ENCODE results near the gene HPSE2. TPM values are rescaled to one million over a fixed set of nuclear protein-coding genes. Genes with fewer than 3 reads are reported as not detected.

Gene HPSE2
- total and polyA plus RNA-seq, 2 experiments from 2014 or later, result 0.10 to 0.24 TPM

DNA sequence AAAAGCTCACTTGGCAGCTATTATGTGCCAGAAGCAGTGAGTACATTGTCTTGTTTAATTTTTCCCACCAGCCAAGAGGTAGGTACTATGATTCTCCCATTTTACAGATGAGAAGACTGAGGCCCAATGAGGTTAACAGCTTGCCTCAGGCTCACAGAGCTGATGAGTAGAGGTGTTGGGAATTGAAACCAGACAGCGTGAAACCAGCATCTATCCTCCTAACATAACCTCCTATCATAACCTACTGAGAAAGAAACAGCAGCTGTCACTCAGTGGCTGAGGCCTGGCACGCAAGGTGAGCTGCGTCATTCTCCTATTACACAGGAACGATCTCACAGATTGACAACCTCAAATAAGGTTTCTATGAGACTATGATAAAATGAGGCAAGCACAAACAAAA, 826.9 kb downstream of the HPSE2 start:
- peaks cover 1% of the 10 kb centered on the region for H3K27me3 Mint-ChIP-seq (ENCODE audit: insufficient read depth, low read depth, poor library complexity)
- DNase-seq (ENCODE audit: low spot score) (no peak), ATAC-seq (no peak)
- H3K27ac Mint-ChIP-seq, result no peak overlapping the region
- H3K4me2 ChIP-seq, result no peak overlapping the region
- H3K4me1 ChIP-seq (ENCODE audit: insufficient read depth), result no peaks in the 10 kb centered on the region
- H3K27me3 ChIP-seq (ENCODE audit: insufficient read depth), result no peaks in the 10 kb centered on the region
- H3K4me3 Mint-ChIP-seq, result no peak overlapping the region
- H2AFZ ChIP-seq, result no peak overlapping the region
- H3K9me3 Mint-ChIP-seq, result no peaks in the 10 kb centered on the region
- peaks cover 4% of the 10 kb centered on the region; the same call in 1 of the 3 replicates for H3K4me1 Mint-ChIP-seq
- H3K36me3 ChIP-seq (ENCODE audit: insufficient read depth), result no peaks in the 10 kb centered on the region
- H3K27ac ChIP-seq (ENCODE audit: low read depth), result no peak overlapping the region
- H3F3A ChIP-seq (replicated peaks; ENCODE audit: low read depth), result no peaks in the 10 kb centered on the region
- no peaks in the 10 kb centered on the region for H3K9me2 ChIP-seq (ENCODE audit: insufficient read depth)
- no peak overlapping the region for H3K4me3 ChIP-seq
- H3K79me2 ChIP-seq (replicated peaks; ENCODE audit: insufficient read depth), result no peaks in the 10 kb centered on the region
- TF ChIP-seq NANOG (IDR thresholded peaks at IDR 0.05; ENCODE audit: borderline replicate concordance) (no peak), ETS1 (IDR thresholded peaks at IDR 0.05) (no peak), ZNF114 (CRISPR knock-in tag; IDR thresholded peaks at IDR 0.05) (no peak), ZNF462 (CRISPR knock-in tag; IDR thresholded peaks at IDR 0.05) (no peak), EZH2 (IDR thresholded peaks at IDR 0.05; ENCODE audit: low read depth, unreplicated experiment) (no peak), STAT1 (IDR thresholded peaks at IDR 0.05; ENCODE audit: unreplicated experiment) (no peak), POLR2AphosphoS5 (IDR thresholded peaks at IDR 0.05; ENCODE audit: low read depth) (no peak), CTCF (conservative IDR thresholded peaks at IDR 0.05; ENCODE audit: low read depth in 2 of 2) (no peak), JUNB (IDR thresholded peaks at IDR 0.05; ENCODE audit: unreplicated experiment) (no peak), CREB1 (CRISPR knock-in tag; IDR thresholded peaks at IDR 0.05; ENCODE audit: low read depth) (no peak), ZNF331 (CRISPR knock-in tag; IDR thresholded peaks at IDR 0.05; ENCODE audit: low read depth) (no peak), EZH2phosphoT487 (IDR thresholded peaks at IDR 0.05; ENCODE audit: unreplicated experiment) (no peak)
- TF ChIP-seq, protein P1, sequence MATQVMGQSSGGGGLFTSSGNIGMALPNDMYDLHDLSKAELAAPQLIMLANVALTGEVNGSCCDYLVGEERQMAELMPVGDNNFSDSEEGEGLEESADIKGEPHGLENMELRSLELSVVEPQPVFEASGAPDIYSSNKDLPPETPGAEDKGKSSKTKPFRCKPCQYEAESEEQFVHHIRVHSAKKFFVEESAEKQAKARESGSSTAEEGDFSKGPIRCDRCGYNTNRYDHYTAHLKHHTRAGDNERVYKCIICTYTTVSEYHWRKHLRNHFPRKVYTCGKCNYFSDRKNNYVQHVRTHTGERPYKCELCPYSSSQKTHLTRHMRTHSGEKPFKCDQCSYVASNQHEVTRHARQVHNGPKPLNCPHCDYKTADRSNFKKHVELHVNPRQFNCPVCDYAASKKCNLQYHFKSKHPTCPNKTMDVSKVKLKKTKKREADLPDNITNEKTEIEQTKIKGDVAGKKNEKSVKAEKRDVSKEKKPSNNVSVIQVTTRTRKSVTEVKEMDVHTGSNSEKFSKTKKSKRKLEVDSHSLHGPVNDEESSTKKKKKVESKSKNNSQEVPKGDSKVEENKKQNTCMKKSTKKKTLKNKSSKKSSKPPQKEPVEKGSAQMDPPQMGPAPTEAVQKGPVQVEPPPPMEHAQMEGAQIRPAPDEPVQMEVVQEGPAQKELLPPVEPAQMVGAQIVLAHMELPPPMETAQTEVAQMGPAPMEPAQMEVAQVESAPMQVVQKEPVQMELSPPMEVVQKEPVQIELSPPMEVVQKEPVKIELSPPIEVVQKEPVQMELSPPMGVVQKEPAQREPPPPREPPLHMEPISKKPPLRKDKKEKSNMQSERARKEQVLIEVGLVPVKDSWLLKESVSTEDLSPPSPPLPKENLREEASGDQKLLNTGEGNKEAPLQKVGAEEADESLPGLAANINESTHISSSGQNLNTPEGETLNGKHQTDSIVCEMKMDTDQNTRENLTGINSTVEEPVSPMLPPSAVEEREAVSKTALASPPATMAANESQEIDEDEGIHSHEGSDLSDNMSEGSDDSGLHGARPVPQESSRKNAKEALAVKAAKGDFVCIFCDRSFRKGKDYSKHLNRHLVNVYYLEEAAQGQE (IDR thresholded peaks at IDR 0.05; ENCODE audit: unreplicated experiment), result no peak
- H3K36me3 Mint-ChIP-seq (ENCODE audit: low read depth), result no peaks in the 10 kb centered on the region
- H4K20me1 ChIP-seq (replicated peaks; ENCODE audit: insufficient read depth), result no peaks in the 10 kb centered on the region

Measured in GM23338 (cell line).